HG03066 (cell line): ENCODE data around the gene PGAP2.
"Not testable (repeated sequence)": the region's sequence is repeated elsewhere in the genome, so short reads cannot be mapped to it uniquely, and the experiment has no call there.

ENCODE experiments used
- ATAC-seq: cut with Tn5 transposase; IDR thresholded peaks from one replicate; pipeline ENCODE4 v1.9.1; 2021; ENCODE audit warnings: low read depth; ENCODE audit not compliant: unreplicated experiment

Gene PGAP2

GRCh38 chr11:3802011-3802790, 6.2 kb upstream of the PGAP2 start:
- ATAC-seq: no peak

GRCh38 chr11:3803726-3804495, 4.4 kb upstream of the PGAP2 start:
- no peak for ATAC-seq

GRCh38 chr11:3808861-3809623, 682 bp downstream of the PGAP2 start:
- ATAC-seq: peak; percentile 66

GRCh38 chr11:3809624-3809928, 1.2 kb downstream of the PGAP2 start:
- no peak for ATAC-seq

- no peak for ATAC-seq
These were observed 2.1 kb downstream of the PGAP2 start for GRCh38 chr11:3810446-3810845.

- ATAC-seq: no peak
These were observed 2.6 kb downstream of the PGAP2 start for GRCh38 chr11:3810951-3811350.

GRCh38 chr11:3814832-3815231, 6.5 kb downstream of the PGAP2 start:
- ATAC-seq: not testable (repeated sequence)

- ATAC-seq: no peak
These were observed 7.5 kb downstream of the PGAP2 start for GRCh38 chr11:3815845-3816244.

- no peak for ATAC-seq
These were observed 8.3 kb downstream of the PGAP2 start for GRCh38 chr11:3816673-3817072.

- ATAC-seq: no peak
These were observed 8.9 kb downstream of the PGAP2 start for GRCh38 chr11:3817181-3817800.

GRCh38 chr11:3820971-3821370, 12.6 kb downstream of the PGAP2 start:
- no peak for ATAC-seq

GRCh38 chr11:3822312-3822711, 14.0 kb downstream of the PGAP2 start:
- ATAC-seq: no peak

GRCh38 chr11:3823303-3823702, 14.9 kb downstream of the PGAP2 start:
- ATAC-seq: no peak

GRCh38 chr11:3823762-3824506, 15.6 kb downstream of the PGAP2 start:
- no peak for ATAC-seq

- ATAC-seq: peak; percentile 82
These were observed 16.5 kb downstream of the PGAP2 start for GRCh38 chr11:3824714-3825472.

- ATAC-seq: no peak
These were observed 17.3 kb downstream of the PGAP2 start for GRCh38 chr11:3825473-3826154.

GRCh38 chr11:3826721-3827120, 18.4 kb downstream of the PGAP2 start:
- ATAC-seq: no peak

- no peak for ATAC-seq
These were observed 19.2 kb downstream of the PGAP2 start for GRCh38 chr11:3827434-3828186.
